Stomach (tissue), 9 donors: ENCODE results near the gene PHLDA1. TPM values are rescaled to one million over a fixed set of nuclear protein-coding genes. Genes with fewer than 3 reads are reported as not detected.
"Not testable (repeated sequence)": the region's sequence is repeated elsewhere in the genome, so short reads cannot be mapped to it uniquely, and the experiment has no call there.

Experiments used
- DNase-seq, 2 donors: peaks; one replicate each; pipeline versions ENCODE4 v3.0.0 to v3.0.0-alpha.2; 2013 to 2019
- H3K27ac ChIP-seq, 5 donors: fragments of 200-600 bp in 4 of 5; sonication (generic) in 4 of 5; one replicate each; pipeline ENCODE4 v1.5.1; 2013 to 2019; ENCODE audit warnings: mild to moderate bottlenecking in 1 of 5, moderate library complexity in 1 of 5
- H3K27me3 ChIP-seq, 3 donors: fragments of 200-600 bp; sonication (generic); one replicate each; pipeline ENCODE4 v1.5.1; 2017 to 2019; ENCODE audit warnings: mixed run types in 1 of 3
- H3K36me3 ChIP-seq, 4 donors: fragments of 200-600 bp; sonication (generic); 1 replicate in 3 of 4; 2 replicates in 1 of 4; pipeline ENCODE4 v1.5.1; 2016 to 2019
- H3K4me1 ChIP-seq, 4 donors: fragments of 200-600 bp; sonication (generic); one replicate each; pipeline ENCODE4 v1.5.1; 2016 to 2019
- H3K4me3 ChIP-seq, 4 donors: fragments of 200-600 bp; sonication (generic) in 3 of 4; one replicate each; pipeline ENCODE4 v1.5.1; 2016 to 2019; ENCODE audit warnings: mild to moderate bottlenecking in 1 of 4
- H3K9me3 ChIP-seq, 4 donors: fragments of 200-600 bp; sonication (generic); one replicate each; pipeline ENCODE4 v1.5.1; 2016 to 2019
- EP300 ChIP-seq: sonication (generic); formaldehyde crosslinking; IDR thresholded peaks from one replicate; pipeline ENCODE4 v1.6.1; 2017; ENCODE audit warnings: antibody characterized with exemption
- POLR2A ChIP-seq, 4 donors: fragments of 450-650 bp; IDR thresholded peaks; one replicate each; pipeline ENCODE4 v1.6.1; 2016; ENCODE audit warnings: antibody characterized with exemption in 4 of 4, control low read depth in 2 of 4, mild to moderate bottlenecking in 1 of 4, moderate library complexity in 1 of 4
- POLR2AphosphoS5 ChIP-seq, 3 donors: sonication (generic); formaldehyde crosslinking; IDR thresholded peaks; one replicate each; pipeline ENCODE4 v1.6.1; 2016; ENCODE audit warnings: antibody characterized with exemption in 3 of 3
- WGBS, 5 donors: extraction: QIAGEN DNeasy Blood & Tissue Kit in 3 of 5; methylation state at CpG; one replicate each; pipeline versions ENCODE4 v1.1.5 to v1.1.7; 2013 to 2018; 5-methylcytosine and 5-hydroxymethylcytosine counted together
- intact Hi-C: fragments of 100-400 bp; cut with DNase I; formaldehyde crosslinking; loops from one replicate; pipeline ENCODE4 v1.15.1; 2023; ENCODE audit warnings: low total_unique reads
- polyA plus RNA-seq, 3 donors: library from polyadenylated mRNA; stranded (reverse); fragments of 200-250 nt; gene quantifications; one replicate each; pipeline ENCODE4 v1.2.3, GENCODE V29; 2013
- total RNA-seq, 5 donors: library from RNA; depleted of rRNA; stranded (reverse); fragments of >200 nt; gene quantifications; one replicate each; pipeline versions ENCODE4 v1.1.0 to v1.2.3, GENCODE V29; 2014 to 2016
- TF ChIP-seq, protein P1 (sequence below), 7 experiments: fragments of 450-650 bp in 4 of 7; fragments of 200-600 bp in 3 of 7; sonication (generic) in 3 of 7; IDR thresholded peaks; one replicate each; pipeline ENCODE4 v1.5.1; 2016 to 2019; ENCODE audit warnings: antibody characterized with exemption in 7 of 7, control low read depth in 2 of 7, mild to moderate bottlenecking in 1 of 7
- donor health status: healthy with polysubstance abuse.
- donor health status: Bipolar disorder and iron deficiency.
- donor health status: healthy.

The PHLDA1 gene
- total and polyA plus RNA-seq, 8 donors, result 4.9 to 62.4 (median 16.5) TPM

DNA sequence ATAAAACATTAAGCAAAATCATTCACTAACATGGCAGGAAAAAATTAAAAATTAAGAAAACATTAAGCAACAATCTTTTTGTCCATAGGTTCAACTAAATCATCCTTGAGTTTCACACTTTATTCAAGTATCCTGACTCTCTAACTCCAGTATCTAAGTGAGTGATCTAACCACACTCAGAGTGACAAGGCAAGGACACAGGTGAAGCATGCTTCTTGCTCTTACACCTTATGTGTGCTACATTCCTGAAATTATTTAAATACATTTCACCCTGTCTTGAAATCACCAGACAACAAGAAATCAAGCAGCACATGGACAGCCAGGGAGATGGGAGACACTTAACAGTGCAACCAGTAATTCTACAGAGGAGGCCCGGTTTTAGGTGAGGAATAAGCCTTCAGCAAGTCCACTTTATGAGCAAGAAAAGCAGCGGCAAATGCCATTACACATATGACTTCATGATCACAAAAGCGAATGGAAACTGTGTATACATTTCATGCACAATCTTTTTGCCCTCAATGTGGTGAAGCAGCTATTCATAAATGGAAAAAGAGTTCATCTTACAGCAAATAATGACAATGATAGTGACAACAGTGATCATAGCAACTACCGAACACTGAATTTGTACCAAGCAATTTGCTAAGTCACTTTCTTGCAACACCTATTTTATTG lies 37.4 kb downstream of the PHLDA1 start:
- no peaks in the 10 kb centered on the region for H3K36me3 ChIP-seq
- no peaks in the 10 kb centered on the region for H3K9me3 ChIP-seq
- no peak overlapping the region for H3K4me3 ChIP-seq
- H3K4me1 ChIP-seq, result peaks cover 0 to 11% (median 0%) of the 10 kb centered on the region in 4 donors
- H3K27ac ChIP-seq, result no peak overlapping the region
- TF ChIP-seq POLR2AphosphoS5 (IDR thresholded peaks at IDR 0.05), result no peak
- no peak for TF ChIP-seq EP300
- TF ChIP-seq, protein P1, sequence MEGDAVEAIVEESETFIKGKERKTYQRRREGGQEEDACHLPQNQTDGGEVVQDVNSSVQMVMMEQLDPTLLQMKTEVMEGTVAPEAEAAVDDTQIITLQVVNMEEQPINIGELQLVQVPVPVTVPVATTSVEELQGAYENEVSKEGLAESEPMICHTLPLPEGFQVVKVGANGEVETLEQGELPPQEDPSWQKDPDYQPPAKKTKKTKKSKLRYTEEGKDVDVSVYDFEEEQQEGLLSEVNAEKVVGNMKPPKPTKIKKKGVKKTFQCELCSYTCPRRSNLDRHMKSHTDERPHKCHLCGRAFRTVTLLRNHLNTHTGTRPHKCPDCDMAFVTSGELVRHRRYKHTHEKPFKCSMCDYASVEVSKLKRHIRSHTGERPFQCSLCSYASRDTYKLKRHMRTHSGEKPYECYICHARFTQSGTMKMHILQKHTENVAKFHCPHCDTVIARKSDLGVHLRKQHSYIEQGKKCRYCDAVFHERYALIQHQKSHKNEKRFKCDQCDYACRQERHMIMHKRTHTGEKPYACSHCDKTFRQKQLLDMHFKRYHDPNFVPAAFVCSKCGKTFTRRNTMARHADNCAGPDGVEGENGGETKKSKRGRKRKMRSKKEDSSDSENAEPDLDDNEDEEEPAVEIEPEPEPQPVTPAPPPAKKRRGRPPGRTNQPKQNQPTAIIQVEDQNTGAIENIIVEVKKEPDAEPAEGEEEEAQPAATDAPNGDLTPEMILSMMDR (IDR thresholded peaks at IDR 0.05), result no peak
- TF ChIP-seq POLR2A (IDR thresholded peaks at IDR 0.05), result no peak
- 63 to 89% (median 75%) methylated on average over 4 of the region's 4 CpGs for WGBS, 5 donors
- no peaks in the 10 kb centered on the region for H3K27me3 ChIP-seq
- DNase-seq, result no peak
- intact Hi-C loops, result no loop called here

- Histone ChIP-seq H3K9me3 (peaks cover 0 to 8% (median 0%) of the 10 kb centered on the region in 4 donors), H3K36me3 (no peaks in the 10 kb centered on the region), H3K27me3 (no peaks in the 10 kb centered on the region), H3K4me3 (no peak overlapping the region), H3K4me1 (peaks cover 0 to 12% (median 0%) of the 10 kb centered on the region in 4 donors), H3K27ac (no peak overlapping the region)
- intact Hi-C loops, result no loop called here
- 67 to 87% (median 69%) methylated on average over 5 of the region's 5 CpGs for WGBS, 5 donors
- no peak for DNase-seq
- TF ChIP-seq, protein P1 (IDR thresholded peaks at IDR 0.05), result no peak
- TF ChIP-seq EP300 (no peak), POLR2AphosphoS5 (IDR thresholded peaks at IDR 0.05) (no peak), POLR2A (IDR thresholded peaks at IDR 0.05) (no peak)
Measured at GRCh38 chr12:75991753-75992152, 39.8 kb downstream of the PHLDA1 start.

- intact Hi-C loops, result no loop called here
- no peak overlapping the region for H3K4me3 ChIP-seq
- DNase-seq, result peak in 1 of 2 donors; percentile 73
- H3K9me3 ChIP-seq, result peaks cover 0 to 8% (median 0%) of the 10 kb centered on the region in 4 donors
- WGBS, 5 donors, result 27 to 50% (median 34%) methylated on average over 4 of the region's 4 CpGs
- H3K27me3 ChIP-seq, result no peaks in the 10 kb centered on the region
- peaks cover 0 to 24% (median 5%) of the 10 kb centered on the region in 4 donors for H3K4me1 ChIP-seq
- H3K27ac ChIP-seq, result peak overlapping the region in 3 of 5 donors; percentile 11 to 65 (median 29)
- no peaks in the 10 kb centered on the region for H3K36me3 ChIP-seq
- TF ChIP-seq, protein P1 (IDR thresholded peaks at IDR 0.05), result no peak
- peak in 2 of 3 donors; percentile 59 to 72 for TF ChIP-seq POLR2AphosphoS5 (IDR thresholded peaks at IDR 0.05)
Measured at GRCh38 chr12:75990189-75990912, 41.2 kb downstream of the PHLDA1 start.

DNA sequence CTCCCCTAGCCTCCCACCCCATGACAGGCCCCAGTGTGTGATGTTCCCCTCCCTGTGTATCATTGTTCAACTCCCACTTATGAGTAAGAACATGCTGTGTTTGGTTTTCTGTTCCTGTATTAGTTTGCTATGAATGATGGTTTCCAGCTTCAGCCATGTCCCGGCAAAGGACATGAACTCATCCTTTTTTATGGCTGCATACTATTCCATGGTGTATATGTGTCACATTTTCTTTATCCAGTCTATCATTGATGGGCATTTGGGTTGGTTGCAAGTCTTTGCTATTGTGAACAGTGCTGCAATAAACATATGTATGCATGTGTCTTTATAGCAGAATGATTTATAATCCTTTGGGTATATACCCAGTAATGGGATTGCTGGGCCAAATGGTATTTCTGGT lies 43.9 kb downstream of the PHLDA1 start:
- H3K4me3 ChIP-seq, DNase-seq, H3K27me3 ChIP-seq, H3K9me3 ChIP-seq, H3K36me3 ChIP-seq, intact Hi-C loops, H3K27ac ChIP-seq: not testable (repeated sequence)
- peaks cover 0 to 35% (median 21%) of the 10 kb centered on the region in 4 donors for H3K4me1 ChIP-seq
- 93 to 100% (median 94%) methylated on average over 1 of the region's 1 CpG for WGBS, 5 donors
